ENCODE measurements around the gene PHLPP2. TPM values are rescaled to one million over a fixed set of nuclear protein-coding genes. Genes with fewer than 3 reads are reported as not detected.
"Not testable (repeated sequence)": the region's sequence is repeated elsewhere in the genome, so short reads cannot be mapped to it uniquely, and the experiment has no call there.

Gene PHLPP2
- polyA plus RNA-seq, 5 donors = 4.6 to 8.4 (median 6.7) TPM

DNA sequence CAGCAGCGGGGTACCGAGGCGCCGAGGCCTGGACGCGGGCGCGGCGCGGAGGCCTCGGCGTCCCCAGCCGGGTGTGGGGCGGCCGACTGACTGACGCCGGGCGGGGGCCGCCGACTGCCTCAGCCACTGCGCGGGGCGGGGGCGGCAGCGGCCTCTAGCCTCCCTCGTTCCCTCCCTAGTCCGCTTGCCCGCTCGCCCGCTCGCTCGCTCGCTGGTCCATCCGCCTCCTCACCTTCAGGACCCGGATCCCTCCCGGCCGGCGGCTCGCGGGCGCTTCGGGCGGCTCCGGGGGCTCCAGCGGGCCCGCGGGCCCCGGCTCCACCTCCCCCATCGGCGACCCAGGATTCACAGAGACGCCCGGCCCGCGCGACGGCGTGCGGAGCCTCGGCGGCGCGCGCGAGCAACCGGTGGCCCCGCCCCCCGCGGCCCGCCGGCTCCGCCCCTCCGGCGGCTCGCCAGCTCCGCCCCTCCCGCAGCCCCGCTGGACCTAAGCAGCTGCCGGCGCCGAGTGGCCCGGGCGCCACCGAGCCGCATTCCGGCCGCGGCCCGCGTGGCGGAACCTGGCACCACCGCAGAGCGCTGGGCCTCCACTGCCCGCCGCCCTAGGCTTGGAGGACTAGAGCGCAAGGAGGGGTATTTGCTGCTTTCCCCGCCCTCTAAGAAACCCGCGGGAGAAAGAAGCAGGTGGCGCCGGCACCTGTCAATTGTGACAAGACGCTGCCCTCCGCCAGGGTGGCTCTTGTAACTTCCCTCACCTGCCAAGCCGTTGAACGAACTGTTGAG is 773 bp downstream of the PHLPP2 start:
- peak; percentile 65 to 73 for DNase-seq

DNA sequence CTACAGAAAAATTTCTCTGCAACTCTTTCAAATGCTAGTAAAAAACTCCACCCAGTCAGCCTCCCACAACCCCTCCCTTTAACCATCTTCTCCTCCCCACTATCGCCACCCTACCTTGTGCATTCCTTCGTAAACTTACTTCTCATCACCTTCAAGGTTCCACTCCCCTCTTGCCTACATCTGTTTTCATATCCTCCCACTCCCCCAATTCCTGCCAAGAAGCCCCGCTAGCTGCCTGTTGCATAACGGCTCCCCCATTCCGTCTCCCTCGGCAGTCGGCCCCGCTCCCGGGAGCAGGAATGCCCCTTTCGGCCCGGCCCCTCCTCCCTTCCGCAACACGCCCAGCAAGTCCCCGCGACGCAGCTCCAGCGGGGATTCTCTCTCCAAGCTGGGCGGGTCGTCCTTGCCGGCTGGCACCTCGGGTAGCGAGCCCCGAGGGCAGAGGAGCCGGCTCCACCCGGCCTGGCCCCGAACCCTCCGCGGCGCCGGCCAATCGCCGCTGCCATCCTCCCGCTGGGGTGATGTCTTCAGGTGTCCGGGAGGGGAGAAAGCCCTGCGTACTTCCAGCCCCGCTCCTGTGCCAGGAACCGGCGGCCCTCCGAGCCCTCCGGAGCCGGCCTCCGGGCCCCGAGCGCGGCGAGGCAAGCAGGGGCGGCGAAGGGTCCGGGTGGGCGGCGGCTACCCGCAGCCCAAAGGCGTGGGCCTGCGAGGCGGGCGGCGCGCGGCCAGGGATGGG is 1.5 kb downstream of the PHLPP2 start:
- DNase-seq = peak; percentile 62 to 70

- no peak for DNase-seq
Observed at GRCh38 chr16:71721066-71721740, 3.3 kb downstream of the PHLPP2 start.

DNA sequence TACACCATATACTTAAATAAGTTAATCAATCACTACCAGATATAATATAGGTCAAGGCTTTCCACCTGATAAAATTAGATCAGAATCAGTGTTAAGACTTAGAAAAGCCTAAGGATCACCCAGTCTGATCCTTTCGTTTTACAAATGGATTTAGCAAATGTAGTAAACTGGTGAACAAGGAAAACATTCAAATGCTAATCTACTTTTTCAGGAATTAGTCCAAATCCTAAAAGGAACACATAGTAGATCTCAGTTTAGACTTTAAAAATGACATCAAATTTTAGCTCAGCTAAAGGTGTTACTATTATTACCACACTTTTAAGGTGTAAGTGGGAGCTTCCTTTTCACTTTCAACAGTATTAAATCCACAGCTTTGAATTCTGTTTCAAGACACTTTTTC is 12.0 kb downstream of the PHLPP2 start:
- no peak for DNase-seq

GRCh38 chr16:71711789-71712188 is 12.7 kb downstream of the PHLPP2 start:
- no peak for DNase-seq

- no peak for DNase-seq
Observed at GRCh38 chr16:71709229-71709781, 15.2 kb downstream of the PHLPP2 start.

DNA sequence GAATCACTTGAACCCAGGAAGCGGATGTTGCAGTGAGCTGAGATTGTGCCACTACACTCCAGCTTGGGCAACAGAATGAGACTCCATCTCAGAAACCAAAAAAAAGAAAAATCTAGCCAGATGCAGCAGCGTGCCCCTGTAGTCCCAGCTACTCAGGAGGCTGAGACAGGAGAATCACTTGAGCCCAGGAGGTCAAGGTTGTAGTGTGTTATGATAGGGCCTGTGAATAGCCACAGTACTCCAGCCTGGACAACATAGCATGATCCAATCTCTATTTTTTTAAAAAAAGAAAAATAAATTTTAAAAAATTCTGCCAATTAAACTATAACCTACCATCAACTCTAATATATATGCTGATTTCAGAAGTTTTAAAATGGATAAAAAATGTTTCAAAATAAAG is 15.8 kb downstream of the PHLPP2 start:
- DNase-seq = no peak

- DNase-seq = no peak
Observed at GRCh38 chr16:71707199-71707598, 17.3 kb downstream of the PHLPP2 start.

DNA sequence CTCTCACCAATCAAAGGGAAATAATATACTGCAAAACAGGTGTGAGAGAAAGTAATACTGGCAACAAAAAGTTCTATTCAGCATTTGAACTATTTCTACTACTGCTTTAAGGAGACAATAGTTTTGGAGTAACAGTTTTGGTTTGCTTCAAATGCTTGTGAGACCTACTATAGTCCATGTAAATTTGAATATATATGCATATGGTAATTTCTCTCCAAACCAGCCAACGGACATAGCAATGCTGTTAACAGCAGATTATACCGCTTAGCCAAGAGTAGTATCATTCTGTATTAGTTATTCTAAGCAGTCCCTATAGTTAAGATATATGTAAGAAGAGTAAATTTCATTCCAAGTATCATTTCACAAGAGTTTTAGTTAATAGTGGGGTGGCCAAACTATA is 18.5 kb downstream of the PHLPP2 start:
- no peak for DNase-seq

DNA sequence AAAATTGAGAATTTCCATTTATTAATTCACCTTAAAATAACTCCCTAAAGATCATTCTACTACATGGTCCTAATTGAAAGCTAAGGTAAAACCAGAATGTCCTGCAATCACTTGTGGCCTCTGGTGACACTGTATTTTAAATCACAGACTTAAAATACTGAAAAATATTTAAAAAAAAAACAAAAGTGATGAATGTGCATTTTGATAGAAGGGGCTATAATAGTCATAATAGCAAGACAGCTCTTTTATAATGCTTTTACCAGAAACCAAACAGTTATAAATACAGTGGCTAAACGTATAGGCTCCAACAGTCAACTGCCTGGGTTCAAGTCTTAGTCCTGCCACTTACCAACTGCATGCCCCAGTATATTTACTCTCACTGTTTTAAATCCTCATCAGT is 21.2 kb downstream of the PHLPP2 start:
- DNase-seq = no peak

GRCh38 chr16:71700831-71701230 is 23.7 kb downstream of the PHLPP2 start:
- DNase-seq = no peak

DNA sequence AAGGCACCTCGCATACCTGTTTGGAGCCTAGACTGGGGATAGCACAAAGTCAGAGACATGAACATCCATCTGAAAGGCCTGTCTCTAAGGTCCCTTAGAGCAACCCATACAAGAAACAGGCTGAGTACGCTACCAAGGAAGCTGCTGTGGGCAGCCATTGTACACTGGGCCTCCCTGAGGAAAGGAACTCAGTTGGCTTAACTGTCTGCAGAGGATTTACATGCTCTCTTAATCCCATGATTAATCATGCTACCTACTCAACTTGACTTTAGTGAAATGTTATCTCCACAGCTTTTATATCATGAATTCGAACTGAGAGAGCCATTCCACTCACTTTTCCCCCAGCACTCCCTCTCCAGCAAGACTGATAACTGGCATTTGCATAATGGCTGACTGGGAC is 26.0 kb downstream of the PHLPP2 start:
- no peak for DNase-seq

- no peak for DNase-seq
Observed at GRCh38 chr16:71693164-71693563, 31.3 kb downstream of the PHLPP2 start.

DNA sequence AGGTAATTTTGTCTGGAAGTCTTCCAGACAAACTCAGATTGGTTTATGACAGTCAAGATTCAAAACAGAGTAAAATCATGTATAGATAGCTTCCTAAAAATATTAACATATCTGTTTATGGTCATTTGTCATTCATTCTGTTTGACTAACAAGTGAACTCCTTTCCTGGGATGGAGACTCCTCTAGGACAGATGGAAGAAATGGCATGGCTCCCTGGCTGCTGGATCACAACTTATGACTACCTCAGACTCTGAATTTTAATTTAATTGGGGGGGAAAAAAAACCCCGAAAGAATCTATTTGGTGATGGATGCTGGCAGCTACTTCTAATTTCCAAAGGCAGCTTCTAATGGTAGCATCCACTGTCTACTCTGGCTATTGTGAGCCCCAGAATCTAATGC is 34.6 kb downstream of the PHLPP2 start:
- DNase-seq = no peak

DNA sequence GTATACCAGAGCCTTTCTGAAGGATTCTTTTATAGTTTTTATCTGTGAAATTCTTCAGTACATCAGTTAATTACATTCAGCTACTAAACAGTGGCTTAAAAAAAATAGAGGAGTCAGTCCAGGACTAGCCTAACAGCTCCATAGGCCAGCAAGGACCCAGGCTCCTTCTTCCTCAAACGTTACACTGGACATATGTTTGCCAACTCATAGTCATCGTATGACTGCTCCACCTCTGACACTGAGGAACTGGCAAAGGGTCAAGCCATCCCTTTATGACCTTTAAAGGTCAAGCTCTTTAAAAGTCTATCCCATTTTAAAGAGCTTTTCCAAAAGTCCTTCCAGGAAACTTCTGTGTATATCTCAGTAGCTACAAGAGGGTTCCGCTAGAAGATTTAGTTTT is 36.6 kb downstream of the PHLPP2 start:
- DNase-seq = no peak

DNA sequence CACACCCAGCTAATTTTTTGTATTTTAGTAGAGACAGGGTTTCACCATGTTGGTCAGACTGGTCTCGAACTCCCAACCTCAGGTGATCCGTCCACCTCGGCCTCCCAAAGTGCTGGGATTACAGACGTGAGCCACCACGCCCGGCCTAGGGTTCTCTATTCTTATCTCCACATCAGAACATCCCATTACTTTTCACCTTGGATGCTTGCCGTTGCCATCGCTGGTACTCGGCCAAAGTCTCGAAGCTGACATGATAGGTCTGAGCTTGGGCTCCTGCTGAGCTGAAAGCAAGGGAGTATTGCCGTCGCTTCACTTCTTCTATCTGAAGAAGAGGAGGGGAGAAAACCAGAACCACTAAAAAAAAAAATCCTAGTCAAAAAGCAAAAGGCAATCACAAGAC is 40.2 kb downstream of the PHLPP2 start:
- DNase-seq = not testable (repeated sequence)

DNA sequence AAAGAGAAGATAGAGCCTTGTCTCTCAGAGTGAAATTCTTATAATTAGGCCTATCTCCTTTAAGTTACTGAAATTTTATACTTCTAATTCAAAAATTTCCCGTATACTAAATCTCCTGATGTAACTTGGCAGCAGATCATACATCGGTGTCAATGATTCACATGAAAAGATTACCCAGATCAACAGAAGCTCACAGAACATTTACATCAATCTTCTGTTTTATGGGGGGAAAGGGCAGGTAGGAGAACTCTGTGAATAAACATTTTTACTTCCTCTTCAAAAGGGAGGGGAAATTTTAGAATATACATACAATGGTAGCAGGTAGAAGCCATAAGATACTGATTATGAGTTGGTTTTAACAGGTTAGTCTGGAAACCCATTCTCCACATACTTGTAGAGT is 43.1 kb downstream of the PHLPP2 start:
- DNase-seq = no peak

- DNase-seq = no peak
Observed at GRCh38 chr16:71676236-71676635, 48.3 kb downstream of the PHLPP2 start.

- no peak for DNase-seq
Observed at GRCh38 chr16:71675380-71675779, 49.1 kb downstream of the PHLPP2 start.

DNA sequence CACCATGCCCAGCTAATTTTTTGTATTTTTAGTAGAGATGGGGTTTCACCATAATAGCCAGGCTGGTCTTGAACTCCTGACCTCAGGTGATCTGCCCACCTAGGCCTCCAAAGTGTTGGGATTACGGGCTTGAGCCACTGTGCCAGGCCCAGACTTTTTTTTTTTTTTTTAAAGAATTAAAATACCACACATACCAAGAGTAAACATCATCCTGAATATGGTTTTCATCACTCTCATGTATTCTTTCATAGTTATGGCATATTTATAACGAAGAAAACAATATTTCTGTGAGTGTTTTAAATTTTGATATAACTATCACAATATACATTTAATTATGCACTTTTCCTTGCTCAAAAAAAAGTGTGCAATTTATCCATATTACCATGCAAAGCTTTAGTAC is 50.3 kb downstream of the PHLPP2 start:
- no peak for DNase-seq

DNA sequence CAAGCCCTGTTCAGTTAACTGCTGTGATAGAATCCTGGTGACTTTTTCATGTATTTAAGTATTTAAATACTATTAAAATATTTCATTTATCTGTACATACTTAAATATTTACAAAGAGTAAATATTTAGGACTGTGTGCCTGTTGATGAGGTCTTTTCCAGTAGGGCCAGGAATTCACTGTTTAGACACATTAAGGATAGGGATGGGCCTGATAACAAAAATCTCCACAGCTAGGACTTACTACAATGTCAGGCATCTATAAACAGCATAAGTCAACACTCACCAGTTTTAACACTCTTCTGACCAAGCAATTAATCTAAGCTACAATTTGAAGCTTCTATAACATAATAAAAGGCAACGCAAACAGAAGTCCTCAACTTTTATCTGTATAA is 50.9 kb downstream of the PHLPP2 start:
- DNase-seq = no peak

GRCh38 chr16:71672803-71673581 is 51.5 kb downstream of the PHLPP2 start:
- DNase-seq = no peak
